ENCODE measurements around the gene CASP7.

The CASP7 gene

DNA sequence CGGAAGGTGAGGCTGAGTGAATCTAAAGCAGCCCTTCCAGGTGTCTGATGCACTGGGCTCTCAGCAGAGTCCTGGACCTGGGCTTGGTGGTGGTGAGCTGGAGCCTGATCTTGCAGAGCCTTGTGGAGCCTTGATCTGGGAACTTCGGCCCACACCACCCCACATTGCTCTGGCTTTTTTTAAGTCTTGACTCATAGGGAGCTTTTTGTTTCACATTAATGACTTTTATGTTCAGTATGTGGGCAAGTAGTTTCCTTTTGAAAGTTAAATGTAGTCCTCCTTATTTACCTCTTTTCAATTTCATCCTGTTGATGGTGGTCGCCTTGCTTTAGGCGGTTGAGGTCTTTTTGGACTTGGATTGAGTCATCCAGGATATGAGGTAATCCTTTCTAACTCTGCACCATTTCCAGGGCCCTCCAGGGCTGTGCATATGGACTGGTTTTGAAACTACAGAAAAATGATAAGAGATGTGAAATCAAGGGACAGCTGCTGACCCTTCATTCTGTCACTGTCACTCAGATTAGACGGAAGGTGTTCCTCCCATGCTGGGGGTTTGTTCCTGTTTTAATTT lies 12.9 kb upstream of the CASP7 start:
- DNase-seq = no peak

DNA sequence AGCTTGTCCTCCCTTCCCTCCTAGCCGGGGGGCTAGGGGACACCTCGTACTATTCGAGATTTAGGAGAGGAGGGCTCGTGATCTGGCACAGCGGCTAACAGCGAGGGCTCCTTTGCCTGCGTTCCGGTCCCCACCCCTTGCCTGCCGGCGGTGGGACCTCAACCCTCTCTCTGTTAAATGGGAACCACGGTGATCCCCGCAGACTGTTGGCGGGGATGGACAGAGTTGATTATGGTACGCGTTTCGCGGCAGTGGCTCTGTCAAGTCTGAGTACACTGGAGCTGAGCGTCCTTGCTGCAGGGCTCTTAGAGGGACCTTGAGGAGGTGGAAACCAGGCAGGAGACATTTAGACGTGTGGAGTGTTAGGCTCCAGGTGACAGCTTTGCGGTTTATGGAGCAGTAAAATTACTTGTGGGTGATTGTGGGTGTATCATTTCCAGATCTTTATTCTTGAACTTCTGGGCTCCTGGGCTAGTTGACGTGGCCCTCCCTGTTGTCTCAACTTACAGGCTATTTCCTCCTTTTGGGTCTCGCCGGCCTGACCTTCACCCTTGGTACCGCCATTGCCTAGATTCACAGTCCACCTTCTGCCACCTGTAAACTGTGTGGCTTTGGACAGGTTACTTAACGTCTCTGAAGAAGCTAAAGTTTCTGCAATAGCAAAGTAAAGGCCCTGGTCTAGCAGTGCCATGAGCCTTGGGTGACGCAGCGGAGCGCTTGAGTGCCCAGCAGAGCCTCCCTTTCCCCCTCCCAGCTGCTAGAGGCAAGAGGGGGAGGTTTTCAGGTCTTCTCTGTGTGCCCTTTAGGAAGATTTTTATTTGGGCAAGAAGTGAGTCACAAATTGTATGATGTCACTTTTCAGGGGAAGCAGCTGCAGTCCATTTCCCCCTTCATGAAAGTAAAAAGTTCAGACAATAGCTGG lies 739 bp downstream of the CASP7 start:
- DNase-seq = no peak

DNA sequence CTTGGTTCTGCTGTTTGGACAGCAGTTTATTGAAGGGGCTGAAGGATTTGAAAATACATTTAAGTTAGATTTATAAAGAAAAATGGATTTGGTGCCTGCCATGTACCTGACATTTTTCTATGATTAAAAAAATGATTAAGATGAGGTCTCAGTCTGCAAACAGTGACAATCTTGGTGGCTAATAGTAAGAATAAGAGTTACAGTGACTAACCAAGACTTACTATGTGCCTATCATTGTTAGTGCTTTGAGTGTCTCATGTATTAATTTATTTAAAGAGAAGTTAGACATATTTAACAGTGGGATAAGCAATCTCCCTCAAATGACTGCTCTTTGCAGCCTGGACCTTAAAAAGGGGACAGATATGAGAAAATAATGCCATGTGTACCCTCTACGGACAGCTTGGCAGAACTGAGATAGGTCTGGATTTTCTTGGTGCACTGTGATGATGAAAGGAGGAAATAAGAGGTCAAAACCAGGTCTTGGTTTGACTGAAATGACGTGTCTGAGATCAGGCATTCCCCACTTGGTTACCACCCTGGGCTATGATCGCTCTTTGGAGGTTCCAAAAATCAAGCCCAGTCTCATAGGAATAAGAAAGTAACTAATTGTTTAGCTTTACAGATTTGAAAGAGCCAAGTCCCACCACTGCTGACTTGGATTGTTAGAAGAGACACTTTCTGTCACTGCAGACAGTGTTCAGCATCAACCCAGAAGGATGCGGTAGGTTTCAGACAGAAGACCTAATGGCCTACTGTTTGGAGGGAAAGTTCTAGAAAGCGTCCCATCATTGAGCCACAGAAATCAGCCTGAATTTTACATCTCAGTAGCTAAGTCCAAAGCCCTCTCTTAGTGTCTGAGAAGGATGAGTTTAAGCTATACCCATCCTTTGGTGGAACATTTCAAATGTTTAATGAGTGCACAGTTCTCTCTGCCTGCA lies 2.1 kb downstream of the CASP7 start:
- DNase-seq = no peak

DNA sequence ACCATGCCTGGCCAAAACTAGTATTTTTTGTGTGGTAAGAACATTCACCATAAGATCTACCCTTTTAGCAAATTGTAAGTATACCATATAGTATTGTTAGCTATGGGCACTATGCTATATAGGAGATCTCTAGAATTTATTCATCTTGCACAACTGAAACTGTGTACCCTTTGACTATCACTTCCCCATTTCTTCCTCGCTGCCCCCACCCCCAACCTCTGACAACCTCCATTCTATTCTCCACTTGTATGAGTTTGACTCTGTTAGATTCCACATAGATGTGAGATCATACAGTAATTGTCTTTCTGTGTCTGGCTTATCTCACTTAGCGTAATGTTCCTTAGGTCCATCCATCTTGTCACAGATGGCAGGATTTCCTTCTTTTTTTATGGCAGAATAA lies 3.6 kb downstream of the CASP7 start:
- DNase-seq = no peak

DNA sequence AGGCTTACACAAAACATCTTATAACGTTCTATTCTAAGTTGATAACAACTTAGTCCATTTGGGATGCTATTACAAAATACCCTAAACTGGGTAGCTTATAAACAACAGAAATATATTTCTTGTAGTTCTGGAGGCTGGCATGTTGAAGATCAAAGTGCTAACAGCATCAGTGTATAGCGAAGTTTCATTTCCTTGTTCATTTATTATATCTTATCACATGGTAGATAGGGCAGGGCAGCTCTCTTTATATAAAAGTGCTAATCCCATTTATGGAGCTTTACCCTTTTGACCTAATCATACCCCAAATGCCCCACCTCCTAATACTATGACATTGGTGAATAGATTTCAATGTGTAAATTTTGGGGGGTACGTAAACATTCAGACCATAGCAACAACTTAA lies 6.3 kb downstream of the CASP7 start:
- DNase-seq = no peak

DNA sequence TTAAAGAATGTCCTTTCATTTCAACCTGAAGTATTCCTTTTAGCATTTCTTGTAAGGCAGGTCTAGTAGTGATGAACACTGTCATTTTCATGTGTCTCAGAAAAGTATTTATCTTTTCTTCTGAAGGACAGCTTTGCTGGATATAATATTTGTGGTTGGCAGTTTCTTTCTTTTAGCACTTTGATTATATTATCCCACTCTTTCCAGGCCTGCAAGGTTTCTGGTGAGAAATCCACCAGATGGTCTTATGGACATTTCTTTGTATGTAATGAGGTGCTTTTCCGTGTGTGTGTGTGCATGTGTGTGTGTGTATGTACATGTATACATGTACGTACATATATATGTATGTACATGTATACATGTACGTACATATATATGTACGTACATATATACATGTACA lies 7.3 kb downstream of the CASP7 start:
- no peak for DNase-seq

DNA sequence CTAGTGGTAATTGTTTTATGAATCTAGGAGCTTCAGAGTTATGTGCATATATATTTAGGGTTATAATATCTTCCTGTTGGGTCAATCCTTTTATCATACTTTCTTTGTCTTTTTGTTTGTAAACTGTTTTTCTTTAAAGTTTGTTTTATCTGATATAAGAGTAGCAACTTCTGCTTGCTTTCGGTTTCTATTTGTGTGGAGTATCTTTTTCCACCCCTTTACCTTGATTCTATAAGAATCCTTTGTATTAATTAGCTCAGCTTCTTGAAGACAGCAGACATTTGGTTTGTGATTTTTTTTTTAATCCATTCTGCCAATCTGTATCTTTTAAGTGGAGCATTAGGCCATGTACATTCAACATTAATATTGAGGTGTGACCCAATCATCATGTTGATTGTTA lies 9.3 kb downstream of the CASP7 start:
- no peak for DNase-seq

DNA sequence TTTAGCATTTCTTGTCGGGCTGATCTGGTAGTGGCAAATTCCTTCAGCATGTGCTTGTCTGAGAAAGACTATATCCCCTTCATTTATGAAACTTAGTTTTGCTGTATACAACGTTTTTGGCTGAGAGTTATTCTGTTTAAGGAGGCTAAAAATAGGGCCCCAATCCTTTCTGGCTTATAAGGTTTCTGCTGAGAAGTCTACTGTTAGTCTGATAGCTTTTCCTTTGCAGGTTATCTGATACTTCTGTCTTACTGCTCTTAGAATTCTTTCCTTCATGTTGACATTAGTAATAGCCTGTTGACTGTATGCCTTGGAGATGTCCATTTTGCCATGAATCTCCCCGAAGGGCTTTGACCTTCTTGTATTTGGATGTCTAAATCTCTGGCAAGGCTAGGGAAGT lies 9.9 kb downstream of the CASP7 start:
- no peak for DNase-seq

DNA sequence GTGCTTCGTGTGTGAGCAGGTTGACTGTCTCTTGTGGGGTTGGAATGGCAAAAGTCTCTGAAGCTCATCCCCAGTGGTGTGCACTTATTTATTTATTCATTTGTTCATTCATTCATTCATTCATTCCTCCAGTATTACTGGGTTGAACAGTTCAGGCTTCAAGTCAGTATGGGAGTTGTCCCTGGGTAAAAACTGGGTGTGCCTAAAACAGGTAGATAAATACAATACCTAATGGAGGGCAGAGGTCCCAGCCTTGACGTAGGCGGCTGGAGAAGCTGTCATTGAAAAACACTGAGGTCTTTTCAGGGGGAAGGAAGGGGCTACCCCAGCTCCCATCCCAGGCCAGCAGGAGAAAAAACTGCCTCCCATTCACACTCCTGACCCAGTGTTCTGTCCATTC lies 11.0 kb downstream of the CASP7 start:
- no peak for DNase-seq

DNA sequence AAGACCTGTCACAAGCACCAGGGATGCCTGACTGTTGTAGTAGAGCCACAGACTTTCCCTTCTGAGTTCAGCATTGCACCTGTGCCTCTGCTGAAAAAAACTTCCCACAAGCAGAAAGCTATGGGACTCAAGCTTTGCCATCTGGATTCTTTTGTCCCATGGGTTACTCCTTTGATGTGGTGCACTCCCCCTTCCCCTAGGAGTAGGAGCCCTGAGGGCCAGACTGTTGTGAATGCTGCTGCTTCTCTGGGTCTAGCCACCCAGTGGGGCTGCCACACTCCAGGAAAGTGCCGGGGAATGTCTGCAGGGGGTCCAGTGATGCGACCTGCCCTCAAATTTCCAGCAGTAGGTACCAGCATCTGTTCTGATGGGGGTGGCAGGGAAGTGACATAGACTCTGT lies 11.7 kb downstream of the CASP7 start:
- DNase-seq = no peak

DNA sequence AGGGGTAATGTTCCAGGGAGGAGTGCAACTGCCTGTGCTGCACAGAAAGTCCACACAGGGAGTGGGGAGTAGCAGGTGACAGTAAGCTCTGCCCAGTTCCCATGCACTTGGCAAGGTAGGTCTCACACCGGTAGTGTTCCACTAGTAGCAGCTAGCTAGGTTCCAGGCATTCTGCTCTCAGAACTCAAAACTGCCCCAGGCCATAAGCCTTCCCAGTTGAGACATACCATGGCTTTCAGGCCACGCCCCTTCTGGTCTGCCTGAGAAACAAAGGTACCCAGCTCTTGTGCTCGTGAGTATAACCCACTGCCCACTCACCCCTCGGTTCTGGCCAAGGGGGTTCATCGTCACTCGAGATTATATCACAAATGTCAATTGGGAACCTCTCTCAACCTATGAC lies 12.6 kb downstream of the CASP7 start:
- DNase-seq = no peak

DNA sequence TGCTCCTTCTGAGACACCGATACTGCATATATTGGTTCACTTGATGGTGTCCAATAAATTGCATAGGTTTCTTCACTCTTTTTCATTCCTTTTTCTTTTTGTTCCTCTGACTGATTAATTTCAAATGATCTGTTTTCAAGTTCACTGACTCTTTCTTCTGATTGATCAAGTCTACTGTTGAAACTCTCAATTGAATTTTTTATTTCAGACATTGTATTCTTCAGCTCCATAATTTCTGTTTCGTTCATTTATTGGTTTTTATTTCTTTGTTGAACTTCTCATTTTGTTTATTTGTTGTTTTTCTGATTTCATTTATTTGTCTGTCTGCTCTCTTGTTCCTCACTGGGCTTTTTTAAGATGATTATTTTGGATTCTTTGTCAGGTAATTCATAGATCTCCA lies 13.6 kb downstream of the CASP7 start:
- no peak for DNase-seq

DNA sequence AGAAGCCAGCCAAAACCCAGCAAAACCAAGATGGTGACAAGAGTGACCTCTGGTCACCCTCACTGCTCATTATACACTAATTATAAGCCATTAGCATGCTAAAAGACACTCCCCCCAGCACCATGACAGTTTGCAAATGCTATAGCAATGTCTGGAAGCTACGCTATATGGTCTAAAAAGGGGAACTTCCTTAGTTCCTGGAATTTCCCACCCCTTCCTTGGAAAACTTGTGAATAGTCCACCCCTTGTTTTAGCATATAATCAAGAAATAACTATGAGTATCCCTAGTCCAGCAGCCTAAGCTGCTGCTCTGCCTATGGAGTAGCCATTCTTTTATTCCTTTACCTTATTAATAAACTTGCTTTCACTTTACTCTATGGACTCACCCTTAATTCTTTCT lies 16.0 kb downstream of the CASP7 start:
- DNase-seq = no peak

DNA sequence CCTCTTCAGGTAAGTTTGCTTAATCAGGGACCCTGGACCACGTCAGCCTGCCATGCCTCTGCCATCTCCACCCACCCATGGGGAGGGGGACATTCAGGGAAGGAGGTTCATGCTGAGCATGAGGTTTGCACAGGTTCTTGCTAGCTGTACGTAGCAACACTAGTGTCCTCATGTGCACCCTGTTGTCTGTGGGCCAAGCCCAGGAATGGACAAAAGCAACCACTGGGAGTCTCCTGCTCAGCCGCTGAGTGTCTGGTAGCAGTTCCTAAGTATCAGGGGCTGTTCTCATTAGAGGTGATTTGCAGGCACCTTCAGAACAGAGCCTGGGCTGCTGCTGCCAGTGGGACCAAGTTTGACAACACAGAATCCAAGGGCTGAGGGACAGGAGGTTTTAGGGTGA lies 17.9 kb downstream of the CASP7 start:
- no peak for DNase-seq

DNA sequence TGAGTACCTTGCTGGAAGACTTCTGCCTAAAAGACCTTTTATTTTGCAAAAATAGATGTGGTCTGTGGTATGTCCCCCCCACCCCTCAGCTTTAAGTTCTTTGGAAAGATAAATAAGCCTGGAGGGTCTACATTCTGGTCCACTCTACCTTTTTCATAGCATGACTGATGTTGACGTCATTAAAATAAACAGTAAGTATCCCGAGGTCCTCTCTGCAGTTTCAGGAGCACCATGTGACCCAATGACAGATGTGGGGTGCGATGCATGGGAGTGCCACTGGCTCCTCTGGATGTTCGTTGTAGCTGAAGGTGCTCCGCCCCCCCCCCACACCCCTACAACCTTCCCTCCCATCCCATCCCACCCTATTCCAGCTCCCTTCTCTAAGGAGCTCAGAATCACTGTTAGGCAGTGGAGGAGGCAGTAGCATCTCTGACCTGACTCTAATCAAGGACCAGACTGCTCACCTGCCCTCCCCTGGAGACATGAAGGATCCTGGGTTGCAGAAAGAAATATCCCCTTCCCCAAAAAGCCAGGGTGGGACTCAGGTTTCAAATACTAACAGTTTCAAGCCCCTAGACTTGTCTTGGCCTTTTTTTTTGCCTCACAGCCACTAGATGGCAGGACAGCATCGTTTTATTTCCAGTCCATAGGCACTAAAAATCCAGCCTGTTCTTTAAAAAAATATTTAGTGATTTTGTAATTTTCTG lies 25.1 kb downstream of the CASP7 start:
- DNase-seq = no peak

DNA sequence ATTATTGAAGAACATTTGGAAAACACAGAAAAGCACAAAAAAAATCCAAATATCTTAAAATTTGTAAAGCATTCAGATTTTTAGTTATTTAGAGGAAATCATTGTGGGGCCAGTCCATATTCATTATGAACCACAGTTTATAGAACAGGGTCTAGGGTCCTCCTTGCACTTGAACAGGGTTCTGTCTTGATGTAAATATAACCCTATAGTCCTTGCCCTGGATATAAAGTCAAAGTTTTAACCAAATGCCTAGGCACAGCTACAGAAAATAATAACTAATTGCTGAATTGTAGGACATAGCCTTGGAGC lies 25.6 kb downstream of the CASP7 start:
- DNase-seq = no peak

DNA sequence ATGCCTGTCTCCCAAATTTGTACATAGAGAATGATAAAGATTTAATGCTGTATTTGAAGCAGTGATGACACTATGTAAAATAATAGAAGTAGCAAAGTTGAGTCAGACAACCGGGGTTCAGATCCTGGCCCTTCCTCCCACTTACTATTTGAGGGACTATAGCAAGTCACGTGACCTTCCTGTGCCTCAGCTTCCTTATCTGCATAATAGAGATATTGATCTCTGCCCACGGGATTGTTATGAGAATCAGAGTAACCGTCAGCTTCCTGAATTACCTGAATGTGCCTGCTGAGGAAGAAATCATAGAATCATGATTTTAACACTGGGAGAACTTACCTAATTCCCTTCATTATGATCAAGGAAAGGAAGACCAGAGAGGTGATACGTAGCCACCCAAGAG lies 26.9 kb downstream of the CASP7 start:
- DNase-seq = no peak

DNA sequence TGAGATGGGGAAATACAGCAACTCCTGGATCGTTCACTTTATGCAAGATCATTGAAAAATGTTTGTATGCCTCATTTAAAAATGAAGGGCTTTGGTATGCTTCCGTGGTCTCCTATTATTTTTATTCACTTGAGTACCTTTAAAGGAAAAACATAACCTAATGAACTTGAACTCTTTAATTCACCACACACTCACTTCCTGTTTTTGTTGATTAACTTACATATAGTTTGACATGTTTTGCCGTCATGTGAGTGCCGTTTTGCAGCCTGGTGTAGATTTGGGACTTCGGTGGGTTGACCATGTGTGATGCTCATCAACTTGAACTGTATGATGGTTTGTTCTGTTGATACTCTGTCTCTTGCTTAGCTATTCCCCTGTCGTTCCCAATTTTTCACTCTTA lies 28.9 kb downstream of the CASP7 start:
- no peak for DNase-seq

DNA sequence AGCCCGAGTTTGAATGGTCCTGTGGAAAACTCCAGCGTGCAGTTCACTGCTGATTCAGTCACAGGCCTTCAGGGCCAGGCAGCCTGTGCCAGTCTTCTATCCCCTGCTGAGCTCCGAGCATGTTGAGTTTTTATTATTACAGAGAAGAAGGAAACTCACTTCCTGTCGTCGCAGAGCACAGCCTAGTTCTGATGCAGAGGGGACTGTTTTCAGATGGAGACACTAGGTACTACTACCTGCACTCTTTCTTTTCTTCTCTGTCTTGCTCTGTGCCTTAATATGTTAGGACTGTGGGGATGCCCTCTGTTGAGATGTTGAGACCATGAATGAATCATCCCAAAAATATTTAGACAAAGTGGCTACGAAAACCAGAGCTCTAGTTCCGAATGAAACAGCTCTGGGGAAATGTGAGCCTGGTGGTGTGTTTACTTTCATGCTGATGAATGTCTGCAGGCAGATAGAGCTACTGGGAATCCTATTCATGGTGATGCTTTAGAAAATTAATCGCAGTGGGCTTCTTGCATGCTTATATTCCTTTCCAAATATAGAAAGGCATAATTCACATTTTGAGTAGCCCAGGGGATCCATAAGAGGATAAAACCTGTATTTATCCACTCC lies 29.6 kb downstream of the CASP7 start:
- DNase-seq = no peak

DNA sequence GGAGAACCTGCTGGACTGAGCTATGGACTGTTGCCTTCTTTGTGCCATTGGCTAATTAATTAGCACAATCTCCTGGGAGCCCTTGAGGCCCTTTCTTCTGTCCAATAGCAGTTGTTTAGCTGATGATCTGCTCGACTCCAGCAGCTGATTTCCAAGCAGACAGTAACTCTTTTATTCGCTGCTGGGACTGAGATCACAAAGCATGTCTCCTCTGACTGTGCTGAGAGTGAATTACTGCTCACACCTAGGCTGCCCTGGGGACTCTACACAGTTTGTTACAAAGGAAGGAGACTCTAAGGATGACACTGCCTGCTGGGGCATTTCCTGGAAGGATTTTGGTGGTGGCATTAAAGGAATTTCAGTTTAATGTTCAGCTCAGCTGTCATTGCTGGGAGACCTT lies 31.4 kb downstream of the CASP7 start:
- no peak for DNase-seq

DNA sequence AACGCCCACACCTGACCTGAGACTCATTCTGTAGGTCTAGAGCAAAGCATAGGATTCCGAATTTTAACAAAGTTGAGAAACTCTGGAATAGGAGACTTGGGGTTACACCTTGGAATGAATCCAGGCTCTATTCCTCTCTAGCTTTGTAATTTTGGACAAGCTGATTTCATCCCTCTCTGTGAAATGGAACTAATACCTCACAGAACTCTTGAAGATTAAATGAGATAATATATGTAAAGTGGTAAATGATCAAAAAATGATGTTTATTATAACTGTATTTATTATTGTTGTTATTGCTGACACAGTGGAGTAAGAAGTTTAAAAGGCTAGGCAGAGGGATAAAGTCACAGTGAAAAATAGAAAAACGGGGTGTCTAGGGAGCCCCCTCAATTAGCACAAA lies 32.3 kb downstream of the CASP7 start:
- DNase-seq = no peak

DNA sequence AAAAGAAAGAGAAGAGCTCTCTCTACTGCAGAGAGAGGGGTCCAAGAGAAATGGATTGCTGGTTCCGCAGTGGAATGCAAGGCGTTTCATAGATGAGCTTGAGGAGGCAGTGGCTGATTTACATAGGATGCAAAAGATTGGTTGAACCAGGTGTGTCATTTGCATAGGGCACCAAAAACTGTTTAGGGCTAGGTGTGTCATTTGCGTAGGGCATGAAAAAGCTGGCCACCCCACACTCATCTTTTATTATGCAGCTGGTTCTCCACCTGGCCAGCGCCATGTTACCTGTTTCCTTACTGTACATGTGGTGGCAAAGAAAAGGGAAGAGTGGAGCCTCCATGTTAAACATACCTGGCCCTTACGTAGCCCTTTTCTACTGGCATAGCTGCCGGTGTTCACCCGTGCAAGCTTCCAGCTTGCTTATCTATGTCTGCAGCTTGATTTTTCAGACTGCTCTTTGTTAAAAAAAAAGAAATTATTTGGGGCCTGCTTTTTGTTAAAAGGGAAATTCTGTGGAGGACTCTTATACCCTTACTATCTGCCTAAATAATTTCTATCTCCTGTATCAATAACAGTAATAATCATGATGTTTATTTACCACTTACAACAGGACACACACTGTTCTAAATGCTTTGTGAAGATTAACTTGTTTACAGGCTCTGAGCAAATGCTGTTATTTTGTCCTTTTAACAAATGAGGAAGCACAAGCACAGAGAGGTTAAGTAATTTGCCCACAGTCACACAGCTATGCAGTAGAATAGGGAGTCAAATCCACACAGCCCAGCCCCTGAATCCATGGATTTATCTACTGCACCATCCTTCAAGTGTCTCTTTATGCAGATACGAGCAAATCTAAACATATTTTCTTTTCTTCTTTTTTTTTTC lies 33.3 kb downstream of the CASP7 start:
- DNase-seq = no peak
